Heart right ventricle (tissue), 16 donors: ENCODE measurements around the gene GPATCH8. TPM values are rescaled to one million over a fixed set of nuclear protein-coding genes. Genes with fewer than 3 reads are reported as not detected.

ENCODE experiments used
- ATAC-seq, 8 donors: fragments of 200-7000 bp; cut with Tn5 transposase; one replicate each; pipeline ENCODE4 v1.9.1; 2020; ENCODE audit warnings: mild to moderate bottlenecking in 8 of 8, moderate library complexity in 8 of 8, moderate number of reproducible peaks in 1 of 8
- DNase-seq, 2 donors: peaks; one replicate each; pipeline ENCODE4 v3.0.0-alpha.2; 2020
- H3K27ac ChIP-seq, 10 donors: fragments of 200-600 bp; sonication (generic) in 2 of 10; one replicate each; pipeline versions ENCODE4 v1.5.0 to v1.8.0; 2020 to 2022; ENCODE audit warnings: mild to moderate bottlenecking in 3 of 10
- H3K27me3 ChIP-seq, 7 donors: fragments of 200-600 bp; one replicate each; pipeline ENCODE4 v1.8.0; 2021 to 2022; ENCODE audit warnings: mild to moderate bottlenecking in 2 of 7
- H3K36me3 ChIP-seq, 9 donors: fragments of 200-600 bp; sonication (generic) in 1 of 9; one replicate each; pipeline versions ENCODE4 v1.5.0 to v1.8.0; 2020 to 2022; ENCODE audit warnings: mild to moderate bottlenecking in 2 of 9
- H3K4me1 ChIP-seq, 9 donors: fragments of 200-600 bp; sonication (generic) in 1 of 9; one replicate each; pipeline versions ENCODE4 v1.5.0 to v1.8.0; 2020 to 2022; ENCODE audit warnings: mild to moderate bottlenecking in 4 of 9
- H3K4me3 ChIP-seq, 10 donors: fragments of 200-600 bp; sonication (generic) in 2 of 10; one replicate each; pipeline versions ENCODE4 v1.5.0 to v1.8.0; 2020 to 2022; ENCODE audit warnings: mild to moderate bottlenecking in 7 of 10, moderate library complexity in 2 of 10
- H3K9me3 ChIP-seq, 11 donors: fragments of 200-600 bp in 10 of 11; sonication (generic) in 2 of 11; one replicate each; pipeline versions ENCODE4 v1.5.0 to v1.8.0; 2013 to 2022; ENCODE audit warnings: mild to moderate bottlenecking in 2 of 11, control low read depth in 1 of 11, moderate library complexity in 1 of 11
- WGBS, 2 donors: extraction: QIAGEN DNeasy Blood & Tissue Kit; methylation state at CpG; one replicate each; pipeline ENCODE4 v1.1.7; 2013; ENCODE audit warnings: inconsistent platforms in 1 of 2; 5-methylcytosine and 5-hydroxymethylcytosine counted together
- intact Hi-C, 10 donors: fragments of 100-400 bp; cut with DNase I; formaldehyde crosslinking; loops; one replicate each; pipeline versions ENCODE4 v1.11.1 to v1.14.2; 2022
- polyA plus RNA-seq, 2 donors: library from polyadenylated mRNA; stranded (reverse); fragments of 200-250 nt; gene quantifications; one replicate each; pipeline ENCODE4 v1.2.3, GENCODE V29; 2013
- total RNA-seq, 10 donors: library from RNA; stranded (reverse); fragmentation: NEBNext Ultra II Directional in 3 of 10; extraction: Animal tissue kit (Norgen Biotek cat#: 25700) in 3 of 10; gene quantifications; one replicate each; pipeline versions ENCODE4 v1.2.1 to v1.2.4, GENCODE V29; 2021 to 2023
- TF ChIP-seq, protein P1 (sequence below), 9 donors: fragments of 200-600 bp; sonication (generic) in 2 of 9; IDR thresholded peaks; one replicate each; pipeline versions ENCODE4 v1.5.0 to v1.8.0; 2021 to 2022; ENCODE audit warnings: antibody characterized with exemption in 9 of 9, mild to moderate bottlenecking in 5 of 9, moderate library complexity in 1 of 9
- donor health status: Arrhythmogenic right ventricular cardiomyopathy.
- donor health status: ischemic (EF 13 %, LVEDD 7.1; RV severe dilation, severe dysfunction).
- donor health status: healthy with polysubstance abuse.
- donor health status: DM: no; HTN: yes; CAD: no.
- donor health status: DM: no; HTN: no; CAD: no.
- donor health status: ischemic (EF 25% LVEDD 6.9; RV normal size, moderate dysfunction).
- donor health status: ischemic (EF 25% LVEDD 5.7; RV mildly dilated, moderate dysfunction).
- donor health status: healthy.
- donor health status: DM: yes; HTN: yes; CAD: no.
- donor health status: Ischemic cardiomyopathy.
- donor health status: ischemic (EF 35%, LVEDD 5.7; RV mildly dilated, moderate dysfunction).
- donor health status: nonischemic (EF 11% LVEDD 7.7; RV severe dilation, severe dysfunction).
- donor health status: DM: yes; HTN: yes; CAD: no.
- donor health status: PGD.
- donor health status: ischemic (EF 29% LVEDD 5.4; RV normal size, mild dysfunction).
- donor health status: nonischemic (EF 23%, LVEDD 6.1; RV moderate dilation, normal function).

The GPATCH8 gene
- total and polyA plus RNA-seq, 12 donors, result 5.8 to 25.1 (median 22.0) TPM

DNA sequence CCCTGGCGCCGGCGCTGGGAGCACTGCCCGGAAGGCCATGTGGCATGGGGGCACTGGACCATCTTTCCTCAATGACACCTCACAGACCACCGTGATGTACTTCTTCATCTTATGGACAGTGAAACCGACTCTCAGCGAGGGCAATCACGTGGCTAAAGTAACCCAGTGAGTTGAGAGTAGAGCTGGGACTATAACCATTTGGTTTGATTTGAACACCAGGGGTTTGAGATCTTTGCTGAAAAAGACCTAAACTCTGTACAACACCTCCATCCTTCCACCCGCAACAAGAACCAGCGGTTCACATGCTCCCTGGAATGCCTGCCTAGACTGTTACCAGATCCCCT is 117.1 kb downstream of the GPATCH8 start:
- H3K9me3 ChIP-seq, result no peaks in the 10 kb centered on the region
- H3K27ac ChIP-seq, result no peak overlapping the region
- no peak for DNase-seq
- peaks cover 0 to 20% (median 13%) of the 10 kb centered on the region in 9 donors for H3K4me1 ChIP-seq
- no peak for ATAC-seq
- H3K36me3 ChIP-seq, result no peaks in the 10 kb centered on the region
- H3K27me3 ChIP-seq, result peaks cover 0 to 31% (median 14%) of the 10 kb centered on the region in 7 donors
- TF ChIP-seq, protein P1, sequence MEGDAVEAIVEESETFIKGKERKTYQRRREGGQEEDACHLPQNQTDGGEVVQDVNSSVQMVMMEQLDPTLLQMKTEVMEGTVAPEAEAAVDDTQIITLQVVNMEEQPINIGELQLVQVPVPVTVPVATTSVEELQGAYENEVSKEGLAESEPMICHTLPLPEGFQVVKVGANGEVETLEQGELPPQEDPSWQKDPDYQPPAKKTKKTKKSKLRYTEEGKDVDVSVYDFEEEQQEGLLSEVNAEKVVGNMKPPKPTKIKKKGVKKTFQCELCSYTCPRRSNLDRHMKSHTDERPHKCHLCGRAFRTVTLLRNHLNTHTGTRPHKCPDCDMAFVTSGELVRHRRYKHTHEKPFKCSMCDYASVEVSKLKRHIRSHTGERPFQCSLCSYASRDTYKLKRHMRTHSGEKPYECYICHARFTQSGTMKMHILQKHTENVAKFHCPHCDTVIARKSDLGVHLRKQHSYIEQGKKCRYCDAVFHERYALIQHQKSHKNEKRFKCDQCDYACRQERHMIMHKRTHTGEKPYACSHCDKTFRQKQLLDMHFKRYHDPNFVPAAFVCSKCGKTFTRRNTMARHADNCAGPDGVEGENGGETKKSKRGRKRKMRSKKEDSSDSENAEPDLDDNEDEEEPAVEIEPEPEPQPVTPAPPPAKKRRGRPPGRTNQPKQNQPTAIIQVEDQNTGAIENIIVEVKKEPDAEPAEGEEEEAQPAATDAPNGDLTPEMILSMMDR (IDR thresholded peaks at IDR 0.05), result no peak
- 30 to 32% methylated on average over 10 of the region's 10 CpGs for WGBS, 2 donors
- peak overlapping the region in 5 of 10 donors; percentile 51 to 60 (median 57) for H3K4me3 ChIP-seq
- intact Hi-C loops, result loop anchor here in 2 of 10 donors (5.0 to 10.0 kb wide), 2 partner anchors 91 to 119 kb away; partner anchors contain the start of gene GPATCH8 (in 1 of the 2)

DNA sequence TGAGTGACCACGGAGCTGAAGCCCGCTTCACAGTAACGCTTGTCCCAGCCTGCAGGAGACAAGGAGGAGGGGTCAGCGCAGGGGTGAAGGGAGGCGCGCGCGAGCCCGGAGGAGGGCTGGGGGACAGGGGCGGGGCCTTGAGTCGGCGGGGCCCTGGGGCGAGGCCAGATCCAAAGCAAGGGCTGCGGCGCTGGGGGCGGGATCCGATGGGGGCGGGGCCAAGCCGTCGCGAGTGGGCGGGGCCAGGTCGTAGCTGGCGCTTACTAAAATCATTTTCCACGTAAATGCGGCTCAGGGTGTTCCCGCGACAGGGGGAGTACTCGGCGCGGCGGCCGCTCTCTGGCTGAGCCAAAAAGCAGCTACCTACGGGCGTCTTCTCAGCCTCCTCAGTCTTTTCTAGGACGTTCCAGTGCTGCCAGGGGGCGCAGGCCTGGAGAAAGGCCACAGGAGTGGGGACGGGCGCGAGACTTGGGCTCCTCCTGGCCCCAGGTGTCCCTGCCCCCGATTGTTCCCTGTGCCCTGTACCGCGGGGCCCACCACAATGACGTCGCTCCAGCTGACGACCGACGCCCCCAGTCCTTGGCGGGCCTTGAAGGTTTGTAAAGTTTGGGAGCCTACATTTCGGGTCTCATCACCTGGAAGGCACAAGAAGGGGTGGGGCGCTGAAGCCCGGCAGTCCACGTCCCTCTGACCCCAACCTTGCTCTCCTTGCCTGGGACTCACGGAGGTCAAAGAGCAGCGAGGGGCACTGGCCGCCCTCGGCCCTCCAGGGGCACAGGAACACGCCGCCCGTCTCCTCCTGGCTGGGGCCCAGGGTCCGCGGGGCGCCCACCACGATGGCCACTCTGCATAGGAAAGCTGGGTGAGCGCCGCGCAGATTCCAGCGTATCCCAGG is 117.7 kb downstream of the GPATCH8 start:
- 4 to 5% methylated on average over 68 of the region's 68 CpGs for WGBS, 2 donors
- TF ChIP-seq, protein P1 (IDR thresholded peaks at IDR 0.05), result peak in 4 of 9 donors; percentile 17 to 39 (median 26)
- H3K27me3 ChIP-seq, result peaks cover 0 to 31% (median 14%) of the 10 kb centered on the region in 7 donors
- H3K36me3 ChIP-seq, result no peaks in the 10 kb centered on the region
- peak overlapping the region; percentile 19 to 60 (median 52) for H3K4me3 ChIP-seq
- H3K27ac ChIP-seq, result peak overlapping the region in 2 of 10 donors; percentile 5 to 31
- DNase-seq (peak; percentile 77 to 85), ATAC-seq (peak; percentile 80 to 94 (median 90))
- intact Hi-C loops, result loop anchor here in 2 of 10 donors (5.0 to 10.0 kb wide), 2 partner anchors 92 to 119 kb away; partner anchors contain the start of gene GPATCH8 (in 1 of the 2)
- H3K9me3 ChIP-seq, result no peaks in the 10 kb centered on the region
- peaks cover 0 to 20% (median 13%) of the 10 kb centered on the region in 9 donors for H3K4me1 ChIP-seq

DNA sequence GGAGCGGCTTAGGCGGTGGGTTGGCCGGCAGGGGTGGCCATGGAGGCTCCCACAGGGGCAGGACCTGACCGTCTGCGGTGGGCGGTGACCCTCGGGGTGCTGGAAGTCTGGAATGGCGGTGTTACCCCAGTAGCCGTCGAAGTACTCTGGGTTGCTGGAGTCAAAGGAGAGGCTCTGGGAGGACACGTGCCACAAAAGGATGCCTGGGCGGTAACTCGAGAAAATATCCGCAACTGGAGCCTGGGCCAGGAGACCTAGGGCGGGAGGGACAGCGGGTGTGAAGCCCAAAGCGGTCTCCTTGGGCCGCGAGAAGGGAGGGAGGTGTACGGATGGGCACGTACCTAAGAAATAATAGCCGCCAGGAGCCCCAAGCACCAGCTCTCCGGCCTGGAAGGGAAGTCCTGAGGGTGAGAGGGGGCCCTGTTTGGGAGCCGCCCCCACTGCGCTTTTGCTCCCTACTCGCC is 118.4 kb downstream of the GPATCH8 start:
- Histone ChIP-seq H3K27me3 (peaks cover 0 to 31% (median 14%) of the 10 kb centered on the region in 7 donors), H3K36me3 (no peaks in the 10 kb centered on the region), H3K4me3 (peak overlapping the region; percentile 19 to 60 (median 52)), H3K4me1 (peaks cover 0 to 20% (median 13%) of the 10 kb centered on the region in 9 donors), H3K9me3 (no peaks in the 10 kb centered on the region), H3K27ac (no peak overlapping the region)
- WGBS, 2 donors, result 1 to 3% methylated on average over 26 of the region's 26 CpGs
- peak in 6 of 8 donors; percentile 4 to 28 (median 14) for ATAC-seq
- intact Hi-C loops, result loop anchor here in 2 of 10 donors (5.0 to 10.0 kb wide), 2 partner anchors 92 to 120 kb away; partner anchors contain the start of gene GPATCH8 (in 1 of the 2)
- DNase-seq, result no peak
- TF ChIP-seq, protein P1 (IDR thresholded peaks at IDR 0.05), result no peak

DNA sequence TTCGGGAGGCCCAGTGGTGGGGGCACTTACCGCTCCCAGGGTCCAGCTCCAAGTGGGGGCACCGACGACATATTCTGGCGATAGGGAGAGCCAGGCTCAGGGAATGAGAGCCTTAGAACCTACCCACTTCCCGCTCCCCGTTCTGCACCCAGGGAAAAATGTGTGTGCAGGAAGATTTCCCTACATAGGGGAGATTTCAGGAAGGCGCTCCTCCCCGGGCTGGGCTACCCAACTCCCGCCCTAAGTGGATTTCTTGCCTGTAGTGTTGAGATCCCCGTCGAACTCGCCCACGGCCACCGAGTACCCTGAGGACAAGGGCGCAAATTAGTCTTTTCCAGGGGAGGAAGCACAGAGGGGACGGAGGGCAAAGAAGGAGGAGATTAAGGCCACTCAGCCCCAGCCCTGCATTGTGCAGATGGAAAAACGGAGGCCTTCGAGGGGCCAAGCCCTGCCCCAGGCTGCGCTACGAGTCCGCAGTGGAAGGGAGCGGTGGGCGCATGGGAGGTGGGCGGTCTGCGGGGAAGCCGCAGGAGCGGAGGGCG is 118.9 kb downstream of the GPATCH8 start:
- Histone ChIP-seq H3K27me3 (peaks cover 0 to 31% (median 14%) of the 10 kb centered on the region in 7 donors), H3K4me3 (peak overlapping the region in 7 of 10 donors; percentile 51 to 60 (median 54)), H3K27ac (no peak overlapping the region), H3K9me3 (no peaks in the 10 kb centered on the region), H3K4me1 (peaks cover 0 to 20% (median 13%) of the 10 kb centered on the region in 9 donors), H3K36me3 (no peaks in the 10 kb centered on the region)
- WGBS, 2 donors, result 13 to 14% methylated on average over 29 of the region's 29 CpGs
- TF ChIP-seq, protein P1 (IDR thresholded peaks at IDR 0.05), result no peak
- peak in 2 of 8 donors; percentile 7 for ATAC-seq
- no peak for DNase-seq
- intact Hi-C loops, result loop anchor here in 1 of 10 donors (10.0 kb wide), 1 partner anchor 120 kb away; the partner anchor contains the start of gene GPATCH8
